Calu3 (cell line): Measurements from ENCODE around the gene SYNPR. TPM values are rescaled to one million over a fixed set of nuclear protein-coding genes. Genes with fewer than 3 reads are reported as not detected.

ENCODE experiments used
- BruUV-seq: library from RNA; stranded (reverse); fragments of 400-500 nt; replicated peaks from 2 replicates; lab custom pipeline; 2021; lab: Mats Ljungman, UMichigan
- CTCF ChIA-PET: fragments of 300-600 bp; sonication (Branson Sonifier 250); formaldehyde crosslinking; loops from one replicate; lab custom pipeline; 2022; ENCODE audit warnings: antibody characterized with exemption; lab: Charles Lee
- DNase-seq: peaks from one replicate; pipeline ENCODE4 v3.0.0; 2022
- H3K27ac Mint-ChIP-seq: one replicate; pipeline ENCODE4 v1.8.0; 2022; ENCODE audit warnings: mixed read lengths; ENCODE audit not compliant: unreplicated experiment
- H3K27me3 Mint-ChIP-seq: one replicate; pipeline ENCODE4 v1.8.0; 2022; ENCODE audit warnings: mixed read lengths; ENCODE audit not compliant: unreplicated experiment
- H3K36me3 Mint-ChIP-seq: one replicate; pipeline ENCODE4 v1.8.0; 2022; ENCODE audit warnings: mild to moderate bottlenecking, moderate library complexity, mixed read lengths; ENCODE audit not compliant: insufficient read depth, unreplicated experiment
- H3K4me1 Mint-ChIP-seq: one replicate; pipeline ENCODE4 v1.8.0; 2022; ENCODE audit warnings: mild to moderate bottlenecking, low read depth, mixed read lengths; ENCODE audit not compliant: unreplicated experiment
- H3K4me3 Mint-ChIP-seq: one replicate; pipeline ENCODE4 v1.8.0; 2022; ENCODE audit warnings: mild to moderate bottlenecking, low read depth, moderate library complexity, mixed read lengths; ENCODE audit not compliant: unreplicated experiment
- H3K9me3 Mint-ChIP-seq: one replicate; pipeline ENCODE4 v1.8.0; 2022; ENCODE audit warnings: low read depth, mixed read lengths; ENCODE audit not compliant: unreplicated experiment
- intact Hi-C: fragments of 100-400 bp; cut with micrococcal nuclease; formaldehyde crosslinking; loops from one replicate; pipeline ENCODE4 v1.10.0; 2022; ENCODE audit not compliant: unreplicated experiment
- total RNA-seq: library from RNA; stranded (reverse); gene quantifications from 2 replicates; pipeline ENCODE4 v1.2.3, GENCODE V29; 2022
- TF ChIP-seq, protein P1 (sequence below): fragments of 200-600 bp; IDR thresholded peaks from one replicate; pipeline ENCODE4 v1.8.0; 2022; ENCODE audit warnings: antibody characterized with exemption; ENCODE audit not compliant: unreplicated experiment

SYNPR gene
- total RNA-seq, 1 experiment from 2014 or later = 0.90 TPM

- intact Hi-C loops = no loop called here
- BruUV-seq = no TSS peak
- Mint-ChIP-seq H3K9me3 (no peaks in the 10 kb centered on the region), H3K27ac (no peak overlapping the region), H3K27me3 (no peaks in the 10 kb centered on the region), H3K4me3 (no peak overlapping the region), H3K36me3 (no peaks in the 10 kb centered on the region), H3K4me1 (no peaks in the 10 kb centered on the region)
- TF ChIP-seq, protein P1, sequence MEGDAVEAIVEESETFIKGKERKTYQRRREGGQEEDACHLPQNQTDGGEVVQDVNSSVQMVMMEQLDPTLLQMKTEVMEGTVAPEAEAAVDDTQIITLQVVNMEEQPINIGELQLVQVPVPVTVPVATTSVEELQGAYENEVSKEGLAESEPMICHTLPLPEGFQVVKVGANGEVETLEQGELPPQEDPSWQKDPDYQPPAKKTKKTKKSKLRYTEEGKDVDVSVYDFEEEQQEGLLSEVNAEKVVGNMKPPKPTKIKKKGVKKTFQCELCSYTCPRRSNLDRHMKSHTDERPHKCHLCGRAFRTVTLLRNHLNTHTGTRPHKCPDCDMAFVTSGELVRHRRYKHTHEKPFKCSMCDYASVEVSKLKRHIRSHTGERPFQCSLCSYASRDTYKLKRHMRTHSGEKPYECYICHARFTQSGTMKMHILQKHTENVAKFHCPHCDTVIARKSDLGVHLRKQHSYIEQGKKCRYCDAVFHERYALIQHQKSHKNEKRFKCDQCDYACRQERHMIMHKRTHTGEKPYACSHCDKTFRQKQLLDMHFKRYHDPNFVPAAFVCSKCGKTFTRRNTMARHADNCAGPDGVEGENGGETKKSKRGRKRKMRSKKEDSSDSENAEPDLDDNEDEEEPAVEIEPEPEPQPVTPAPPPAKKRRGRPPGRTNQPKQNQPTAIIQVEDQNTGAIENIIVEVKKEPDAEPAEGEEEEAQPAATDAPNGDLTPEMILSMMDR = no peak
- DNase-seq = no peak
- CTCF ChIA-PET = no interaction called here
Measured at GRCh38 chr3:63617391-63617790, 339.3 kb downstream of the SYNPR start.

DNA sequence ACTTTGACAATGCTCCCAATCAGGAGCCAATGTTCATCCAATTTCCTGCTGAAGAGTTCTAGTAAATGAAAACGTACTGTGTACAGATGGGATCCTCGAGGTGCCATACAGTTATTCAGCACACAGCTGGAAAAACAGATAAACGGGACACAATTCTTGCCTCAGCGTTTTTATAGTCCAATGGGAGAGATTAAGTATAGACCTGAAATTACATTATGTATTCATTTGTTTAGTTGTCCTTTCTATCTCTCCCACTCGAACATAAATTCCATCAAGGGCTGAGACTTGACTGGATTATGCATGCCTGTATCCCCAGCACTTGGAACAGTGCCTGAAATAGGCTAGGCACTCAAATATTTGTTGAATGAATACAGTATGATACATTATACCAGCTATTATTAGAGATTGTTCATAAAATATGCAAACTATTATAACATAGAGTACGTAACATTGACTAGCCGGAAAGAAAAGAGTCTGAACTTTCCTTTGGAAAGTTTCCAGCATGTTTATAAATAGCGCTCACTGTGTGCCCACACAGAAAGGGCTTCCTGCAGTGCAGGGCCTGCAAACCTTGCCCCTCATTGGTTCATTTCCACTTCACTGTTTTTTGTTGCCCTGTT is 346.9 kb downstream of the SYNPR start:
- Mint-ChIP-seq H3K9me3 (no peaks in the 10 kb centered on the region), H3K27ac (no peak overlapping the region), H3K4me3 (no peak overlapping the region), H3K4me1 (peaks cover 23% of the 10 kb centered on the region), H3K27me3 (no peaks in the 10 kb centered on the region), H3K36me3 (no peaks in the 10 kb centered on the region)
- DNase-seq = peak; percentile 62
- intact Hi-C loops = no loop called here
- TF ChIP-seq, protein P1 = no peak
- no TSS peak for BruUV-seq
- CTCF ChIA-PET = interaction anchor here (1.0 to 1.3 kb wide), 2 partner anchors 101 to 281 kb away, joined by 3 read pairs; no protein-coding TSS in a partner anchor

GRCh38 chr3:63631670-63632069 is 353.6 kb downstream of the SYNPR start:
- no peaks in the 10 kb centered on the region for H3K4me1 Mint-ChIP-seq

GRCh38 chr3:63635186-63635585 is 357.1 kb downstream of the SYNPR start:
- intact Hi-C loops = no loop called here
- peaks cover 17% of the 10 kb centered on the region for H3K27me3 Mint-ChIP-seq
- TF ChIP-seq, protein P1 = no peak
- CTCF ChIA-PET = interaction anchor here (0.6 kb wide), 1 partner anchor 125 kb away, joined by 5 read pairs; no protein-coding TSS in a partner anchor
- H3K27ac Mint-ChIP-seq = no peak overlapping the region
- no peak overlapping the region for H3K4me3 Mint-ChIP-seq
- no peak for DNase-seq
- no peaks in the 10 kb centered on the region for H3K4me1 Mint-ChIP-seq
- BruUV-seq = no TSS peak
- H3K36me3 Mint-ChIP-seq = no peaks in the 10 kb centered on the region
- peaks cover 4% of the 10 kb centered on the region for H3K9me3 Mint-ChIP-seq

More at GRCh38 chr3:63631670-63632069, 353.6 kb downstream of the SYNPR start:
- no peak for DNase-seq
- intact Hi-C loops = no loop called here
- Mint-ChIP-seq H3K27ac (no peak overlapping the region), H3K9me3 (peaks cover 2% of the 10 kb centered on the region), H3K27me3 (peaks cover 17% of the 10 kb centered on the region), H3K4me3 (no peak overlapping the region), H3K36me3 (no peaks in the 10 kb centered on the region)
- CTCF ChIA-PET = no interaction called here
- TF ChIP-seq, protein P1 = no peak
- no TSS peak for BruUV-seq
